Cardiac ventricle fibroblast (primary cell): ENCODE results near the gene TRIM49D1. TPM values are rescaled to one million over a fixed set of nuclear protein-coding genes. Genes with fewer than 3 reads are reported as not detected.

Experiments used
- total RNA-seq: library from RNA; depleted of rRNA; stranded (reverse); fragments of >200 nt; gene quantifications from 2 replicates; pipeline ENCODE4 v1.2.3, GENCODE V29; 2015

The TRIM49D1 gene, protein sequence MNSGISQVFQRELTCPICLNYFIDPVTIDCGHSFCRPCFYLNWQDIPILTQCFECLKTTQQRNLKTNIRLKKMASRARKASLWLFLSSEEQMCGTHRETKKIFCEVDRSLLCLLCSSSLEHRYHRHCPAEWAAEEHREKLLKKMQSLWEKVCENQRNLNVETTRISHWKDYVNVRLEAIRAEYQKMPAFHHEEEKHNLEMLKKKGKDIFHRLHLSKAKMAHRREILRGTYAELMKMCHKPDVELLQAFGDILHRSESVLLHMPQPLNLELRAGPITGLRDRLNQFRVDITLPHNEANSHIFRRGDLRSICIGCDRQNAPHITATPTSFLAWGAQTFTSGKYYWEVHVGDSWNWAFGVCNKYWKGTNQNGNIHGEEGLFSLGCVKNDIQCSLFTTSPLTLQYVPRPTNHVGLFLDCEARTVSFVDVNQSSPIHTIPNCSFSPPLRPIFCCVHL
- not detected in 2 replicates for total RNA-seq

GRCh38 chr11:89922195-89922660, at the start of gene TRIM49D1:
TSS of gene TRIM49D1 (minus strand) at chr11:89922245. CDS start at chr11:89917710, 4,535 bp downstream.

DNA sequence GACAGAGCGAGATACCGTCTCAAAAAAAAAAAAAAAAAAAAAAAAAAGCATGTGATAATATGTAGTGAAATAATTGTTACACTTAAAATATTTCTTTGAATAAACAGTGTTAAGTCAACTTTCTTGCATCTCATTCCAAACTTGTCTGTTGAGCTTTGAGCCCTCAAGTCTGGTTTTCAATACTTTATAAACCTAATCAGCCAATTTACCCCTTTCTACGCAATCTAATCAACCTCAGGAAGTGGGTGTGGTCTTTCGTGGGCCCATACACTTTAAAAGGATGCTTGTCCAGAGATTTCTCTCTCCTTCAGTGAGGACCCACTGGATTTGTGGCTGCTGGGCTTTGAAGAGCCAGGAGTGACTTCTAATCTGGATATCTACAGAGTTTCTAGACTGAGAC, 43.7 kb upstream of the TRIM49D1 start, which contains the start of gene TRIM64:
Gene TRIM64, plus strand, starts transcription at position 301 of the 400 bp plus-strand sequence. CDS start 2,467 bp downstream, outside the sequence.

DNA sequence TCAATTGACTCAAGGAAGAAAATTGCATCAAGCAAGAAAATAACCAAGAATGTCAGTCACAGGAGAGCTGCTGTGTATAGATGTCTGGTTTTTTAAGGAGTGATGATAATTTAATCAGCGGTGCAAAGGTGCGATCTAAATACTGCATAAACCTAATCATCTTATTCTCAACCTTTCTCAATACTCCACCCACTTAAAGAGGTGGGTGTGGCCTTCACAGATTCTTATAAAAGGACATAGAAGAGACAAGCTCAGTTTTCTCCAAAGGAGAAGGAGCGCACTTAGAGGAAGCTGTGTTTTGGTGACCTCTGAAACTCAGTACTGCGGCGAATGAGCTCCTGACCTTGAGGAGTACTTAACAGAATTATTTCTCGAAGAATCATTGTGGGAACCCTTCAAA, 1.7 kb upstream of the TRIM49D1 start, which contains the start of gene TRIM49D2:
Gene TRIM49D2, plus strand, starts transcription at position 301 of the 400 bp plus-strand sequence. CDS start 2,698 bp downstream, outside the sequence.

Other genes with a start within 250 kb of the TRIM49D1 start
- gene TRIM77, start 211.9 kb downstream of the TRIM49D1 start, total RNA-seq, result not detected in 2 replicates
- gene TRIM49, start 113.7 kb downstream of the TRIM49D1 start, total RNA-seq, result not detected in 2 replicates
- not detected in 2 replicates for gene TRIM64B, start 43.8 kb downstream of the TRIM49D1 start, total RNA-seq
- gene TRIM49D2, start 1.8 kb upstream of the TRIM49D1 start, total RNA-seq, result not detected in 2 replicates
- gene TRIM64, start 43.8 kb upstream of the TRIM49D1 start, total RNA-seq, result not detected in 2 replicates
- gene TRIM49C, start 108.9 kb upstream of the TRIM49D1 start, total RNA-seq, result not detected in 2 replicates
- gene UBTFL1, start 163.7 kb upstream of the TRIM49D1 start, total RNA-seq, result not detected in 2 replicates
- 1.8 and 1.9 TPM in 2 replicates for gene NAALAD2, start 212.4 kb upstream of the TRIM49D1 start, total RNA-seq